ENCODE data around the gene EEPD1. TPM values are rescaled to one million over a fixed set of nuclear protein-coding genes. Genes with fewer than 3 reads are reported as not detected.

EEPD1 gene
- 17.2 TPM for total RNA-seq

GRCh38 chr7:36152756-36153570 is at the start of gene EEPD1:
Gene EEPD1 (plus strand): TSS chr7:36153254. CDS start chr7:36154325, 1,071 bp downstream.

Small RNA genes within 50 kb of the gene (small RNA-seq; reads per million reads assigned to genes)
- gene AC006960.1 (ENCODE audit: low replicate concordance) = not detected
- gene AC007327.1 (ENCODE audit: low replicate concordance) = not detected
- gene RF00019 (ENCODE audit: low replicate concordance) = not detected

Other genes starting within 250 kb of the EEPD1 start
- gene ANLN, start 236.6 kb downstream of the EEPD1 start, total RNA-seq = 23.5 TPM